ENCODE data around the gene CALD1.

CALD1 gene

DNA sequence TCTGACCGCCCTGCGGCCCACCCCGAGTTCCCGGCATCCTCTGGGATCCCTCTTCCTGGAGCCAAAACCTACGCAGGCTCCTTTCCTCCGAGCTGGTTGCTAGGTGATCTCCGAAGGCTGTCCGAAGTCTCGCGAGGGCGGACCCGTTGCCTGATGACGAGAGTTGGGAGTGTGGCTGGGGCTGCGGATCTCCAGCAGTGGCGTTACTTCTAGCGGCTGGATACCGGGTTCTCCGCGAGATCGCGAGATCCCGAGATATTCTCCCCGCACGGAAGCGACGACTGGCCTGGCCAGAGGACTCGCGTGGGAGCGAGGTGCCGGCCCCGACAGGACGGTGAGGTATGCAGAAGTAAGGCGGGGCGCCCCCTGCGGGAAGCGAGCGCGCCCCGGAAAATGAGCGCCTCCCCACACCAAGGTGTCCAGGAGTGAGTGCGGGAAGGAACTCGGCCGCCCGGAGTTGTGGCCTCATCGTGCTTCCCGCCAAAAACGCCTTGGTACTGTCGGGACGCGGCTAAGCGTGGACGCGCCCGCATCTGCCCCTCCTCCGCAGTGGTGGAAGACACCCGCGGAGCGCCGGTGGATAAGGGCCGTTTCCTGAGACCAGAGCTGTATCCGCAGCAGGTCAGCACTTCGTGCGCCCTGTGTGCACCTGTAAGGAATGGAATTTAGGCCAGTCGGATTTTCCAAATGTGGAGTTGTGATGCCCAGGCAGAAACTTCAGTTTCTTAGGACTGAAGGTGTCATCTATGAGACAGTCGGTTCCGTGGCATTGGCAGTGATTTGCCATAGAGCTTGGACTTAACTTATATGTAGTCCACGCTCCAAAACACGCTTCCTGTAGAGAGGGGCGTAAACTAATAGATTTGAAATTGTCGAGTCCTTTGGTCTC is 207.2 kb downstream of the CALD1 start, which contains the start of gene AGBL3 (continued):
- TF ChIP-seq ZBTB48 (tag by site-specific recombination; IDR thresholded peaks at IDR 0.05) (no peak), ZNF391 (tag by site-specific recombination; IDR thresholded peaks at IDR 0.05; ENCODE audit: borderline replicate concordance, low read depth) (no peak; the same call in none of the 2 replicates), SP3 (tag by site-specific recombination; IDR thresholded peaks at IDR 0.05) (peak; percentile 51), ZNF639 (tag by site-specific recombination; IDR thresholded peaks at IDR 0.05) (peak; percentile 69), ZNF548 (tag by site-specific recombination; IDR thresholded peaks at IDR 0.05) (no peak), ELK4 (IDR thresholded peaks at IDR 0.05; ENCODE audit: borderline replicate concordance, low read depth, low read length) (no peak), ZNF704 (tag by site-specific recombination; IDR thresholded peaks at IDR 0.05) (no peak), PRDM4 (tag by site-specific recombination; IDR thresholded peaks at IDR 0.05) (no peak), ZNF518A (tag by site-specific recombination; conservative IDR thresholded peaks at IDR 0.05; ENCODE audit: low read depth) (no peak; the same call in 1 of the 2 replicates), ZNF133 (tag by site-specific recombination; IDR thresholded peaks at IDR 0.05) (no peak), GLI2 (tag by site-specific recombination; IDR thresholded peaks at IDR 0.05; ENCODE audit: borderline replicate concordance, low read depth) (no peak), ZEB2 (tag by site-specific recombination; IDR thresholded peaks at IDR 0.05) (peak; percentile 93), ZNF221 (tag by site-specific recombination; IDR thresholded peaks at IDR 0.05; ENCODE audit: borderline replicate concordance) (peak; percentile 55; the same call in 1 of the 2 replicates), KLF8 (tag by site-specific recombination; IDR thresholded peaks at IDR 0.05) (peak; percentile 90), IKZF3 (tag by site-specific recombination; IDR thresholded peaks at IDR 0.05) (peak; percentile 91), ZNF404 (tag by site-specific recombination; IDR thresholded peaks at IDR 0.05) (no peak), ZBTB17 (tag by site-specific recombination; IDR thresholded peaks at IDR 0.05) (peak; percentile 91), ZNF701 (tag by site-specific recombination; IDR thresholded peaks at IDR 0.05) (0 out of 2 replicates have a peak, but pooled peaks have one; percentile 41)
- TF ChIP-seq, protein P1, sequence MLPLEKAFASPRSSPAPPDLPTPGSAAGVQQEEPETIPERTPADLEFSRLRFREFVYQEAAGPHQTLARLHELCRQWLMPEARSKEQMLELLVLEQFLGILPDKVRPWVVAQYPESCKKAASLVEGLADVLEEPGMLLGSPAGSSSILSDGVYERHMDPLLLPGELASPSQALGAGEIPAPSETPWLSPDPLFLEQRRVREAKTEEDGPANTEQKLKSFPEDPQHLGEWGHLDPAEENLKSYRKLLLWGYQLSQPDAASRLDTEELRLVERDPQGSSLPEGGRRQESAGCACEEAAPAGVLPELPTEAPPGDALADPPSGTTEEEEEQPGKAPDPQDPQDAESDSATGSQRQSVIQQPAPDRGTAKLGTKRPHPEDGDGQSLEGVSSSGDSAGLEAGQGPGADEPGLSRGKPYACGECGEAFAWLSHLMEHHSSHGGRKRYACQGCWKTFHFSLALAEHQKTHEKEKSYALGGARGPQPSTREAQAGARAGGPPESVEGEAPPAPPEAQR (tag by site-specific recombination; IDR thresholded peaks at IDR 0.05): peak; percentile 56; the same call in 1 of the 2 replicates
- TF ChIP-seq, protein P2, sequence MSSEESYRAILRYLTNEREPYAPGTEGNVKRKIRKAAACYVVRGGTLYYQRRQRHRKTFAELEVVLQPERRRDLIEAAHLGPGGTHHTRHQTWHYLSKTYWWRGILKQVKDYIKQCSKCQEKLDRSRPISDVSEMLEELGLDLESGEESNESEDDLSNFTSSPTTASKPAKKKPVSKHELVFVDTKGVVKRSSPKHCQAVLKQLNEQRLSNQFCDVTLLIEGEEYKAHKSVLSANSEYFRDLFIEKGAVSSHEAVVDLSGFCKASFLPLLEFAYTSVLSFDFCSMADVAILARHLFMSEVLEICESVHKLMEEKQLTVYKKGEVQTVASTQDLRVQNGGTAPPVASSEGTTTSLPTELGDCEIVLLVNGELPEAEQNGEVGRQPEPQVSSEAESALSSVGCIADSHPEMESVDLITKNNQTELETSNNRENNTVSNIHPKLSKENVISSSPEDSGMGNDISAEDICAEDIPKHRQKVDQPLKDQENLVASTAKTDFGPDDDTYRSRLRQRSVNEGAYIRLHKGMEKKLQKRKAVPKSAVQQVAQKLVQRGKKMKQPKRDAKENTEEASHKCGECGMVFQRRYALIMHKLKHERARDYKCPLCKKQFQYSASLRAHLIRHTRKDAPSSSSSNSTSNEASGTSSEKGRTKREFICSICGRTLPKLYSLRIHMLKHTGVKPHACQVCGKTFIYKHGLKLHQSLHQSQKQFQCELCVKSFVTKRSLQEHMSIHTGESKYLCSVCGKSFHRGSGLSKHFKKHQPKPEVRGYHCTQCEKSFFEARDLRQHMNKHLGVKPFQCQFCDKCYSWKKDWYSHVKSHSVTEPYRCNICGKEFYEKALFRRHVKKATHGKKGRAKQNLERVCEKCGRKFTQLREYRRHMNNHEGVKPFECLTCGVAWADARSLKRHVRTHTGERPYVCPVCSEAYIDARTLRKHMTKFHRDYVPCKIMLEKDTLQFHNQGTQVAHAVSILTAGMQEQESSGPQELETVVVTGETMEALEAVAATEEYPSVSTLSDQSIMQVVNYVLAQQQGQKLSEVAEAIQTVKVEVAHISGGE (tag by site-specific recombination; conservative IDR thresholded peaks at IDR 0.05; ENCODE audit: low read depth): peak; percentile 57

Measured in HEK293 (cell line).